ENCODE measurements around the gene ENPP1. TPM values are rescaled to one million over a fixed set of nuclear protein-coding genes. Genes with fewer than 3 reads are reported as not detected.
"Not testable (repeated sequence)": the region's sequence is repeated elsewhere in the genome, so short reads cannot be mapped to it uniquely, and the experiment has no call there.

The ENPP1 gene
- total RNA-seq, 1 experiment from 2014 or later: 4.1 TPM

GRCh38 chr6:131854803-131855202, 47.0 kb downstream of the ENPP1 start:
- no peak for TF ChIP-seq CTCF (conservative IDR thresholded peaks at IDR 0.05)
- no peak for TF ChIP-seq EZH2 (IDR thresholded peaks at IDR 0.05; ENCODE audit: low read depth)
- Histone ChIP-seq H3K27me3 (ENCODE audit: insufficient read depth, low read depth) (no peaks in the 10 kb centered on the region), H2AFZ (peak overlapping the region; percentile 64; the same call in 1 of the 2 replicates), H3K4me1 (replicated peaks; ENCODE audit: insufficient read depth) (no peaks in the 10 kb centered on the region), H3K27ac (no peak overlapping the region), H4K20me1 (ENCODE audit: insufficient read depth) (no peaks in the 10 kb centered on the region), H3K4me2 (no peak overlapping the region), H3K4me3 (no peak overlapping the region), H3F3A (ENCODE audit: insufficient read depth, low read depth) (no peaks in the 10 kb centered on the region), H3K79me2 (ENCODE audit: low read depth) (no peaks in the 10 kb centered on the region), H3K36me3 (ENCODE audit: low read depth) (no peaks in the 10 kb centered on the region), H3K9me3 (ENCODE audit: insufficient read depth, low read depth) (no peaks in the 10 kb centered on the region), H3K9me2 (ENCODE audit: insufficient read depth) (no peaks in the 10 kb centered on the region; the same call in 1 of the 2 replicates)
- no peak for DNase-seq
- intact Hi-C loops (cut with micrococcal nuclease; ENCODE audit: unreplicated experiment): no loop called here
- CTCF ChIA-PET: no interaction called here
- no TSS peak for BruUV-seq (replicated peaks)
- POLR2A ChIA-PET (ENCODE audit: unreplicated experiment): interaction anchor here (0.5 kb wide), 1 partner anchor 123 kb away, joined by 3 read pairs; no protein-coding TSS in a partner anchor

- Histone ChIP-seq H3K27ac (no peak overlapping the region), H4K20me1 (ENCODE audit: insufficient read depth) (no peaks in the 10 kb centered on the region), H3K36me3 (ENCODE audit: low read depth) (no peaks in the 10 kb centered on the region), H3K79me2 (ENCODE audit: low read depth) (no peaks in the 10 kb centered on the region), H3K9me3 (ENCODE audit: insufficient read depth, low read depth) (peaks cover 4% of the 10 kb centered on the region; the same call in 1 of the 2 replicates), H2AFZ (peak overlapping the region; percentile 71), H3K4me2 (no peak overlapping the region), H3K9me2 (ENCODE audit: insufficient read depth) (no peaks in the 10 kb centered on the region), H3K4me3 (no peak overlapping the region), H3K4me1 (replicated peaks; ENCODE audit: insufficient read depth) (peaks cover 18% of the 10 kb centered on the region), H3F3A (ENCODE audit: insufficient read depth, low read depth) (peaks cover 5% of the 10 kb centered on the region; the same call in 1 of the 2 replicates), H3K27me3 (ENCODE audit: insufficient read depth, low read depth) (no peaks in the 10 kb centered on the region)
- DNase-seq: no peak
- ChIA-PET CTCF (no interaction called here), POLR2A (ENCODE audit: unreplicated experiment) (interaction anchor here (0.6 kb wide), 1 partner anchor 36 kb away, joined by 7 read pairs; no protein-coding TSS in a partner anchor)
- TF ChIP-seq EZH2 (IDR thresholded peaks at IDR 0.05; ENCODE audit: low read depth) (no peak), CTCF (conservative IDR thresholded peaks at IDR 0.05) (no peak)
- BruUV-seq (replicated peaks): no TSS peak
- intact Hi-C loops (cut with micrococcal nuclease; ENCODE audit: unreplicated experiment): no loop called here
Observed at GRCh38 chr6:131858765-131859415, 51.1 kb downstream of the ENPP1 start.

- H3K27ac ChIP-seq; H3K79me2 ChIP-seq (ENCODE audit: low read depth); H3K4me3 ChIP-seq; BruUV-seq (replicated peaks); H2AFZ ChIP-seq; H3K4me2 ChIP-seq; H3K27me3 ChIP-seq (ENCODE audit: insufficient read depth, low read depth); H3K9me3 ChIP-seq (ENCODE audit: insufficient read depth, low read depth); H3K9me2 ChIP-seq (ENCODE audit: insufficient read depth); intact Hi-C loops (cut with micrococcal nuclease; ENCODE audit: unreplicated experiment); H3K36me3 ChIP-seq (ENCODE audit: low read depth); H4K20me1 ChIP-seq (ENCODE audit: insufficient read depth): not testable (repeated sequence)
- peak in 1 of 2 experiments; percentile 37 for DNase-seq
- Histone ChIP-seq H3F3A (ENCODE audit: insufficient read depth, low read depth) (peaks cover 11% of the 10 kb centered on the region; the same call in 1 of the 2 replicates), H3K4me1 (replicated peaks; ENCODE audit: insufficient read depth) (peaks cover 26% of the 10 kb centered on the region)
- POLR2A ChIA-PET (ENCODE audit: unreplicated experiment): interaction anchor here (0.6 kb wide), 1 partner anchor 1568 kb away, joined by 6 read pairs; no protein-coding TSS in a partner anchor
- CTCF ChIA-PET: interaction anchor here (0.6 kb wide), 1 partner anchor 27 kb away, joined by 4 read pairs; no protein-coding TSS in a partner anchor
Observed at GRCh38 chr6:131859658-131860057, 51.8 kb downstream of the ENPP1 start.
